Adrenal gland (tissue), 12 donors: ENCODE measurements around the gene PTPRN2. TPM values are rescaled to one million over a fixed set of nuclear protein-coding genes. Genes with fewer than 3 reads are reported as not detected.

Experiments used
- DNase-seq, 7 donors: peaks; one replicate each; pipeline ENCODE4 v3.0.0-alpha.2; 2019 to 2020
- H3K27ac ChIP-seq, 5 donors: fragments of 200-600 bp; sonication (generic) in 4 of 5; 1 replicate in 3 of 5; 2 replicates in 2 of 5; pipeline versions ENCODE4 v1.5.1 to v1.8.0; 2016 to 2020; ENCODE audit warnings: mild to moderate bottlenecking in 1 of 5
- H3K27me3 ChIP-seq: fragments of 200-600 bp; 2 replicates; pipeline ENCODE4 v1.8.0; 2021
- H3K36me3 ChIP-seq, 2 donors: fragments of 200-600 bp; replicated peaks in 1 of 2; 1 replicate in 1 of 2; 2 replicates in 1 of 2; pipeline versions ENCODE4 v1.5.1 to v1.8.0; 2018 to 2022
- H3K4me1 ChIP-seq, 2 donors: fragments of 200-600 bp; replicated peaks in 1 of 2; 1 replicate in 1 of 2; 2 replicates in 1 of 2; pipeline versions ENCODE4 v1.5.1 to v1.8.0; 2018 to 2021
- H3K4me3 ChIP-seq, 4 donors: fragments of 200-600 bp; sonication (generic) in 3 of 4; one replicate each; pipeline ENCODE4 v1.5.1; 2016 to 2018
- H3K9me3 ChIP-seq, 3 donors: fragments of 200-600 bp; sonication (generic) in 1 of 3; replicated peaks in 1 of 3; 1 replicate in 2 of 3; 2 replicates in 1 of 3; pipeline versions ENCODE4 v1.5.1 to v1.8.0; 2016 to 2021
- POLR2A ChIP-seq, 2 donors: fragments of 450-650 bp; IDR thresholded peaks; one replicate each; pipeline ENCODE4 v1.6.1; 2017; ENCODE audit warnings: antibody characterized with exemption in 2 of 2, mild to moderate bottlenecking in 2 of 2, moderate library complexity in 1 of 2
- WGBS, 4 donors: extraction: QIAGEN DNeasy Blood & Tissue Kit in 2 of 4; methylation state at CpG; one replicate each; pipeline versions ENCODE4 v1.1.5 to v1.1.7; 2013 to 2017; 5-methylcytosine and 5-hydroxymethylcytosine counted together
- intact Hi-C, 2 donors: fragments of 100-400 bp; cut with DNase I; formaldehyde crosslinking; loops; one replicate each; pipeline versions ENCODE4 v1.14.1 to v1.15.0; 2022 to 2023
- polyA plus RNA-seq, 3 donors: library from polyadenylated mRNA; stranded (reverse); fragments of 200-250 nt in 2 of 3; fragments of 350-450 nt in 1 of 3; fragmentation: Illumina TruSeq in 1 of 3; extraction: RNeasy Lipid Tissue Mini Kit (QIAGEN cat#74804) in 1 of 3; gene quantifications; one replicate each; pipeline ENCODE4 v1.2.3, GENCODE V29; 2013 to 2014
- total RNA-seq, 9 donors: library from RNA; depleted of rRNA in 4 of 9; stranded (reverse); fragments of >200 nt in 4 of 9; fragments of 120-200 nt in 1 of 9; fragmentation: NEBNext Ultra II Directional in 1 of 9; extraction: Animal tissue kit (Norgen Biotek cat#: 25700) in 1 of 9; gene quantifications; one replicate each; pipeline versions ENCODE4 v1.1.0 to v1.2.4, GENCODE V29; 2013 to 2023
- TF ChIP-seq, protein P1 (sequence below), 6 experiments: fragments of 450-650 bp in 4 of 6; fragments of 200-600 bp in 2 of 6; sonication (generic) in 1 of 6; IDR thresholded peaks; 1 replicate in 5 of 6; 2 replicates in 1 of 6; pipeline versions ENCODE4 v1.5.1 to v1.8.0; 2016 to 2021; ENCODE audit warnings: antibody characterized with exemption in 6 of 6, mild to moderate bottlenecking in 2 of 6, moderate library complexity in 1 of 6
- donor health status: healthy with polysubstance abuse.
- donor health status: Bipolar disorder and iron deficiency.
- donor health status: DM: yes; HTN: yes; CAD: no.
- donor health status: DM: no; HTN: no; CAD: no.
- donor health status: DM: no; HTN: no; CAD: no.
- donor health status: DM: yes; HTN: yes; CAD: no.

The PTPRN2 gene
- total and polyA plus RNA-seq, 12 donors: 2.2 to 16.2 (median 3.4) TPM

DNA sequence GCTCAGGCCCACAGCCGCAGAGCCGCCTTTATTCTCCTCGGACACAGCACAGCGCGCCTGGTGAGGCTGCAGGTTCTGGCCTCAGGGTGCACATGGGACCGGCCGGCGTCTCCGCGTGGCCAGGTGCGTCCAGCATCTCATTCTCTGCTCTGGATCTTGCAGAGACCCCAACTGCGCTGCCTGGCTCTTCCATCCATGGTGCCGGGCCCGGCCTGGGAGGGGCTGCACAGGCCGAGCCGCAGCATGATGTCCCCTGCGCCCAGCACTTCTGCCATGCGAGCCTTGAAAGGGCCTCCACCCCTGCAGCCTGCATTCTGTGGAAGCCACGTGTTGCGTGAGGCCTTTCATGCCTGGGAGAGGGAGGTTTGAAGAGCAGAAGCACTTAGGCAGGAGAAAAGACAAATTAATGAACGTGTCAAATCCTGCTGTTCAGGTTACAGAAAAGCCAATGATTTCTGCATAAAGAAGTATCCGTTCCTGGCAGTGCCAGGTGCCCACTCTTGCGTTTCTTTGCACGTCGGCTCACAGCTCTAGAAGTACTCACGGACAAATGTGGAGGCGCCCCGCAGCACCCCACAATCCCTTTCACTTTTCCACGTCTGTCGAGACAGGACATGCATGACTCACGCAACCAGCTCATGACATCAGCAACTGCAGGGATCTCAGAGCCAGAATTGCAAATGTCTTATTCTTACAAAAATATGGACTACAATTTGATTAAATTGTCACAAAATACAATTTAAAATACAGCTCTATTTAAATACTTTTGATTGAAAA lies 679.4 kb downstream of the PTPRN2 start:
- Histone ChIP-seq H3K36me3 (no peaks in the 10 kb centered on the region), H3K4me1 (no peaks in the 10 kb centered on the region), H3K27me3 (no peaks in the 10 kb centered on the region), H3K9me3 (no peaks in the 10 kb centered on the region), H3K4me3 (no peak overlapping the region), H3K27ac (no peak overlapping the region)
- TF ChIP-seq POLR2A (IDR thresholded peaks at IDR 0.05): no peak
- 85 to 92% (median 91%) methylated on average over 25 to 31 of the region's 31 CpGs for WGBS, 4 donors
- intact Hi-C loops: no loop called here
- no peak for DNase-seq

DNA sequence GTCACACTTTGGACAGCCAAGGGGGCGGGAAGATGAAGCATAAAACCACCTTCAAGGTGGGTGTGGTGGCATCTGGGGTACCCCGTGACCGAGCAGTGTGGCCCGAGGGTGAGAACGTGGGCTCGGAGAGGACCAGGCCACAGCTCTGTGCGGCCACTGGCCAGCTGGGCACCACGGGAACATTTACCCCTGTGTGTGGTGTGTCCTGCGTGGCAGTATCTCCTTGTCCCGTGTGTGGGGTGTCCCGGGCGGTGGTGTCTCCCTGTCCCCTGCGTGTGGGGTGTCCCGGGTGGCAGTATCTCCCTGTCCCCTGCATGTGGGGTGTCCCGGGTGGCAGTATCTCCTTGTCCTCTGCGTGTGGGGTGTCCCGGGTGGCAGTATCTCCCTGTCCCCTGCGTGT lies 680.5 kb downstream of the PTPRN2 start:
- TF ChIP-seq POLR2A (IDR thresholded peaks at IDR 0.05): no peak
- TF ChIP-seq, protein P1, sequence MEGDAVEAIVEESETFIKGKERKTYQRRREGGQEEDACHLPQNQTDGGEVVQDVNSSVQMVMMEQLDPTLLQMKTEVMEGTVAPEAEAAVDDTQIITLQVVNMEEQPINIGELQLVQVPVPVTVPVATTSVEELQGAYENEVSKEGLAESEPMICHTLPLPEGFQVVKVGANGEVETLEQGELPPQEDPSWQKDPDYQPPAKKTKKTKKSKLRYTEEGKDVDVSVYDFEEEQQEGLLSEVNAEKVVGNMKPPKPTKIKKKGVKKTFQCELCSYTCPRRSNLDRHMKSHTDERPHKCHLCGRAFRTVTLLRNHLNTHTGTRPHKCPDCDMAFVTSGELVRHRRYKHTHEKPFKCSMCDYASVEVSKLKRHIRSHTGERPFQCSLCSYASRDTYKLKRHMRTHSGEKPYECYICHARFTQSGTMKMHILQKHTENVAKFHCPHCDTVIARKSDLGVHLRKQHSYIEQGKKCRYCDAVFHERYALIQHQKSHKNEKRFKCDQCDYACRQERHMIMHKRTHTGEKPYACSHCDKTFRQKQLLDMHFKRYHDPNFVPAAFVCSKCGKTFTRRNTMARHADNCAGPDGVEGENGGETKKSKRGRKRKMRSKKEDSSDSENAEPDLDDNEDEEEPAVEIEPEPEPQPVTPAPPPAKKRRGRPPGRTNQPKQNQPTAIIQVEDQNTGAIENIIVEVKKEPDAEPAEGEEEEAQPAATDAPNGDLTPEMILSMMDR (IDR thresholded peaks at IDR 0.05): no peak
- DNase-seq: no peak

DNA sequence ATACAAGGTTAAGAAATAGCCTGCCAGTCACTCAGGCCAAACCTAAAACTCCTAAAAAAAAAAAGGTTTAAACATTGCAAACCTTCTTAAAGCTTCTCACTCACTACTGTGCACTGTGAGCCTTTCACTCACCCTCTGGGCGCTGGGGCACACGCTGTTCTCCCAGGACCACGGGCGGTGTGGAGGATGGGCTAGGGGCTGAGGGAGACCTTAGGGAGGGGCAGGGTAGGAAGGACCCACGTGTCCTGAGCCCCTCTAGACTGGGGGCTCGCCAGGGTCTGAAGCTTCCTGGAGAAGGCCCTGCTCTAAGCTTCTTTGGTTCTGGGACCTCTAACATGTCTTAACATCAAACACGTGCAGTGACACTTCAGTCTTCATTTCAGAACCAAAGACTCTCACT lies 681.0 kb downstream of the PTPRN2 start:
- whole genome bisulfite sequencing, 4 donors: 86 to 92% (median 90%) methylated on average over 5 to 7 of the region's 7 CpGs
- Histone ChIP-seq H3K27me3 (no peaks in the 10 kb centered on the region), H3K4me3 (no peak overlapping the region), H3K27ac (no peak overlapping the region), H3K9me3 (no peaks in the 10 kb centered on the region), H3K4me1 (no peaks in the 10 kb centered on the region), H3K36me3 (no peaks in the 10 kb centered on the region)
- intact Hi-C loops: no loop called here
- no peak for TF ChIP-seq POLR2A (IDR thresholded peaks at IDR 0.05)
- TF ChIP-seq, protein P1 (IDR thresholded peaks at IDR 0.05): no peak
- DNase-seq: no peak

More for the DNA sequence above, 680.5 kb downstream of the PTPRN2 start:
- Histone ChIP-seq H3K27me3 (no peaks in the 10 kb centered on the region), H3K4me1 (no peaks in the 10 kb centered on the region), H3K36me3 (no peaks in the 10 kb centered on the region), H3K27ac (no peak overlapping the region), H3K4me3 (no peak overlapping the region), H3K9me3 (no peaks in the 10 kb centered on the region)
- intact Hi-C loops: no loop called here
- WGBS, 4 donors: 84 to 94% (median 89%) methylated on average over 9 to 18 of the region's 18 CpGs

DNA sequence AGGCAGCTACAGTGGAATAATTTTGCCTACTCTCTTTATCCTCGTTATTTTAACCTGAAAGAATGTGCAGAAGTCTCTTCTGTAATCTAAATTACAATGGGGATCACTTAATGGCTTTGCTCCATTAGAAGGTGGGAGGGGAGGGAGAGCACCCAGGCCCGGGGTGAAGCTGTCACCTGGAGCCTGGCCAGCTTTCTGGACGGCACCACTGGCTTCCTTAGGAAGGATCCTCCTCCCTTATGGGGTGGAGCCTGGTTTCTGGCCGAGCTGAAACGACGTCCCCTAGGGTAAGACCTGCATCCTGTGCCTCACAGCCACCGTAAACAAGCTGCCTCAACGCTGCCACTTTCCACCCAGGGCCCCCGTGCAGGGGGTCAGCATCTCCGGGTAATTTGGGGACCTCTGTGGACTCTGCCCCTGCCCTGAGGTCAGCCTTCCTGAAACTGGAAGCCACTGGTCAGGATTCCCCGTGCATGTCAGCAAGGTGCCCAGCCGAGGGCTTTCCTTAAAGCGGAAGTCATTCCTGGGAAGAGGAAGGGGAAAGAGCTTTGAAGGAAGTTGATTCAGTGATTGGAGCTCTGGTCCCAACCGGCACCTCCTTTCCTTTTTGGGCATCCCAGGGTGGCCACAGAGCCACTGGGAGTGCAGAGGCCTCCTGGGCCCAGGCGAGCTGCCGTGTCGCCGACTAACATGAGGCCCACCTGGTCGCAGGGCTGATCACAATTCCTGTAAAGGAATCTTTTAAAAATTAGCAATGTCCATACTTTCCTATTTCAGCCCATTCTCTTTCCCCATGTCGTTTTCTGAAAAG lies 681.8 kb downstream of the PTPRN2 start:
- intact Hi-C loops: no loop called here
- no peaks in the 10 kb centered on the region for H3K27me3 ChIP-seq
- H3K9me3 ChIP-seq: no peaks in the 10 kb centered on the region
- H3K36me3 ChIP-seq: no peaks in the 10 kb centered on the region
- TF ChIP-seq, protein P1 (IDR thresholded peaks at IDR 0.05): no peak
- no peak for TF ChIP-seq POLR2A (IDR thresholded peaks at IDR 0.05)
- no peak overlapping the region for H3K4me3 ChIP-seq
- H3K27ac ChIP-seq: no peak overlapping the region
- DNase-seq: peak in 1 of 7 donors; percentile 11
- no peaks in the 10 kb centered on the region for H3K4me1 ChIP-seq
- WGBS, 4 donors: 44 to 66% (median 56%) methylated on average over 14 to 20 of the region's 20 CpGs
